ENCODE measurements around the gene ERLEC1.
"Not testable (repeated sequence)": the region's sequence is repeated elsewhere in the genome, so short reads cannot be mapped to it uniquely, and the experiment has no call there.

ERLEC1 gene, protein sequence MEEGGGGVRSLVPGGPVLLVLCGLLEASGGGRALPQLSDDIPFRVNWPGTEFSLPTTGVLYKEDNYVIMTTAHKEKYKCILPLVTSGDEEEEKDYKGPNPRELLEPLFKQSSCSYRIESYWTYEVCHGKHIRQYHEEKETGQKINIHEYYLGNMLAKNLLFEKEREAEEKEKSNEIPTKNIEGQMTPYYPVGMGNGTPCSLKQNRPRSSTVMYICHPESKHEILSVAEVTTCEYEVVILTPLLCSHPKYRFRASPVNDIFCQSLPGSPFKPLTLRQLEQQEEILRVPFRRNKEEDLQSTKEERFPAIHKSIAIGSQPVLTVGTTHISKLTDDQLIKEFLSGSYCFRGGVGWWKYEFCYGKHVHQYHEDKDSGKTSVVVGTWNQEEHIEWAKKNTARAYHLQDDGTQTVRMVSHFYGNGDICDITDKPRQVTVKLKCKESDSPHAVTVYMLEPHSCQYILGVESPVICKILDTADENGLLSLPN

GRCh38 chr2:53786705-53787613 is at the start of gene ERLEC1, which contains the start of gene ASB3:
TSS of gene ERLEC1 (plus strand) at chr2:53787044. CDS start at chr2:53787211, 167 bp downstream.
TSS of gene ASB3 (minus strand) at chr2:53786953. CDS start at chr2:53765572, 21,381 bp downstream.
- DNase-seq (ENCODE audit: low read depth in 1 of 2, low spot score in 1 of 2), result peak; percentile 65 to 81

DNA sequence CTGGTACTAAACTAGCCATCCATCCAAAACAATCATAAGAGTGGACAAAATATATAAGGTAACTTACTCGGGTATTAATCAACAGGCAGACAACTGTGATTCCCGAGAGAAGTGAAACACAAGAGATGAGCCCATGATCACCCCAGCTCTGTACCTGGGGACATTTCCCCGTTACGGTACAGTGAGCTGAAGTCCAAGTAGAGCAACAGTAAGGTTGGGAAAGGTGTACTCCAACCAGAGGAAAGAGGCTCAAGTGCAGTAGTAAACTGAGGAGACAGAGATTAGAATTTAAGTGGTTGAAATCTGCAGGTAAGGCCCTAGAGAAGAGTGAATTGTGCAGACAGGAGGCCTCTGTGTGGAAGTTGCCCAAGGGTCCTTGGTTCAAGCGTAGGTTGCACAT is 49.8 kb upstream of the ERLEC1 start:
- DNase-seq (ENCODE audit: low read depth in 1 of 2, low spot score in 1 of 2), result no peak

DNA sequence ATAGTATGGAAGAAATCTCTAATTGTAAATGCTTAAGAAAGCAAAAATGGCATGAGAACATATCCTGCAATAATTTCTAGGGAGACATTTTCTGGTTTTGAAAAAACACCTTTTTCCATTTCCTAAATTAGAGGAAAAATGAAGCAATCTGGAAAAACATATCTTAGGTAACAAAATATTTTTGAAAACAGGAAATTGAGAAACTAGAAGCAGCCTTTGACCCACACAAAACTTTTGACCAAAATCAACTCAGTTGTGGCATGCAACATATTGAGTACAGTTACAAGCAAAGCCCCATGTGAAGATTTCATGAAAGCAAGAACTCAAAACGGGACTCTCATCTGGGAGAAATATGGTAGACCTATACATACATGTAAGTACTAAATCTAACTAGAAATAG is 47.8 kb upstream of the ERLEC1 start:
- no peak for DNase-seq (ENCODE audit: low read depth in 1 of 2, low spot score in 1 of 2)

DNA sequence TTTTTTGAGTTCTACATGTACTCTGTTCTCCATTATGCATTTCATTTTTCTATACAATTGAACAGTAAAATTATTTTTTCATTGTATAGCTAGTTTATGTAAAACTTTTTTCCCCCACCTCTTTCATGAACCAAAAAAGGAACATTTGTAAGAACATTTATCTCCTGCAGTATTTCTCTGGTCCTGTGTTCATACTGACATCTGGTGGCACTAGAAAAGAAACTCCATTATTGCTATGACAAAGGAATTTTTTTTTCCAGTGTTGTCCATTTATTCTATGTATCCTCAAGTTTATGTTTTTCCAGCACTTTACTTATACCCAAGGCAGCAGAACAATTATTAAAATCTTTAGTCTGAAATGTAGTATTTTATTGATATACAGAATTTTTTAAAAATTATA is 46.7 kb upstream of the ERLEC1 start:
- no peak for DNase-seq (ENCODE audit: low read depth in 1 of 2, low spot score in 1 of 2)

GRCh38 chr2:53744395-53745065 is 42.3 kb upstream of the ERLEC1 start:
- DNase-seq (ENCODE audit: low read depth in 1 of 2, low spot score in 1 of 2), result no peak

- no peak for DNase-seq (ENCODE audit: low read depth in 1 of 2, low spot score in 1 of 2)
These were observed 36.6 kb upstream of the ERLEC1 start for GRCh38 chr2:53750041-53750768.

DNA sequence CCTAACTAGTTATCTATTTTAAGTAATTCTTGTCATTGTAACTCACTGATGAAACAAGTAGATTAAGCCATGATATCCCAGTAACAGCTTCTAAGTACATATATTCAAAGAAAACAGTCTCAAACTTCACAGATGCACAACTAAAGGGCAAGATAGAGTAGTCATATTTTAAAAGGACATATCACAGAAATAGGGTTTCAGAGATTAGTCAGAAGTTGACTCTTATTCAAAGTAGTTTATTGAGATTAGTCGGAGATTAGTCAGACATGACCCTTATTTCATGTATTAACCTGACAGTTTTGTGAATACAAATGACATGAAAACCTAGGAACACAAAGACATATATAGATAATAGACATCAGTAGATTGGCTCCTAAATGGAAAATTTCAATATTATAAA is 35.1 kb upstream of the ERLEC1 start:
- no peak for DNase-seq (ENCODE audit: low read depth in 1 of 2, low spot score in 1 of 2)

DNA sequence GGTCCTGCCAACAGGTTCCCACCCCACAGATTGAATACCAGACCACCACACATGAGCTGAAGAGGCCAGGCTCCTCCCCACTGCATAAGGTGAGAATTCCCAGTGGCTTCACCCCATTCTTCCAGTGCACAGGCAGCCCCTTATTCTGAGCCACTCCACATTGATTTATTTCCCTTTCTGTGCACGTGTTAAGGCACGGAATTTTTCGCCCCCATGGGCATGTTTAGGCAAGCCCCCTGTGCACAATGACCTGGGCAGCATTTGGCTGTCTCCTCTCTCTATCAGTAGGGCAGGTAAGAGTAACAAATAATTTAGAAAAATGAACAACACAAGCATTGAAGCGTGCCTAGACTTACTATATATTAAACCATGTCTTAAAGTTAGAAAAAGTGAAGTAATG is 34.5 kb upstream of the ERLEC1 start:
- DNase-seq (ENCODE audit: low read depth in 1 of 2, low spot score in 1 of 2), result no peak

- no peak for DNase-seq (ENCODE audit: low read depth in 1 of 2, low spot score in 1 of 2)
These were observed 33.8 kb upstream of the ERLEC1 start for GRCh38 chr2:53753041-53753440.

GRCh38 chr2:53755121-53755520 is 31.7 kb upstream of the ERLEC1 start:
- DNase-seq (ENCODE audit: low read depth in 1 of 2, low spot score in 1 of 2), result no peak

GRCh38 chr2:53756644-53757043 is 30.2 kb upstream of the ERLEC1 start:
- no peak for DNase-seq (ENCODE audit: low read depth in 1 of 2, low spot score in 1 of 2)

DNA sequence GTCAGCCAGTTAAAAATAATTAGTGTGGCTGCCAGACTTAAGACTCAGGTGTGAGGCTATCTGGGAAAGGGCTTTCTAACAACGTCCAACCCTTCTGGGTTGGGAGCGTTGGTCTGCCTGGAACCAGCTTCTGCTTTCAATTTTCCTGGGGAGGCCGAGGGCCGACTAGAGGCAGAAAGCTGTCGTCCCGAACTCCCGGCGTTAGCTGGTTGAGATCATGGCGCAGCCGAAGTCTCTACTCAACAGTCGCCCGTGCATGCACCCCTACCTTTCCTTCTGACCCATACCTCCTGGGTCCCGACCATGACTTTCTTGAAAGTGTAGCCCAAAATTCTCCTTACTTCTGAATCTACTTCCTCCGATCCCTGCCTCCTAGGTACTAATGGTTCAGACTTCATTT is 29.6 kb upstream of the ERLEC1 start:
- DNase-seq (ENCODE audit: low read depth in 1 of 2, low spot score in 1 of 2), result not testable (repeated sequence)

GRCh38 chr2:53765767-53766166 is 21.1 kb upstream of the ERLEC1 start:
- DNase-seq (ENCODE audit: low read depth in 1 of 2, low spot score in 1 of 2), result no peak

DNA sequence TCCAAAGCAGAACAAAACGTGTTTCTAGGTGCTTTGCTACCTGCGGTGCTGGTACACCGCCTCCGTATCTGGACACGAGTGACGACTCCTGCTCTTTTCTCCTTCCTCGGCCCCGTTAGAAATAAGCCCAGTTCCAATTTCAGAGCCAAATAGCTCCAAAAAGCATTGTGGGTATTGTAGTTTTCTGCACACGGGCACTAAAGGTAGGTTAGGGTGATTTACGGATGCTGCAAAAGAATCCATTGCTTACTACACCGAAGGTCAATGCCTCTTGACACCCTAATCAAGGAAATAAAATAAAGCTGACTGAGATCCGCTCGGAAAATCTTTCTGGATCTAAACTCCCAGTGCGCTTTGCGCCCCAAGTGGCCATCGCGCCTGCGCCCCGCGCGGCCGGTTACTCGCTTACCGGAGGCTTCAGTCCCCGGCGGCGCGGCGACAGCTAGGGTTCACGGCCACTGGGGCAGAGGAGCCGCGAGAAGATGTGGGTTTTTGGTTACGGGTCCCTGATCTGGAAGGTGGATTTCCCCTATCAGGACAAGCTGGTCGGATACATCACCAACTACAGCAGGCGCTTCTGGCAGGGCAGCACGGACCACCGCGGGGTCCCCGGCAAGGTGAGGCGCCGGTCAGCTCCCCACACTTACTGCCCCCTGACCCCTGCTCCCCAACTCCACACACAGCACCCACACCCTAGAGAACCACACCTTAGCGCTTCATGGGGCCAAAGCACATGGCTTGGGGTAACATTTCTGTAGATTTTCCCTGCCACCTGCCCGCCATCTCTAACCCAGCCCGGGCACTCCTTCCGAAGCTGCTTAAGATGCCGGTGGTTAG is 19.2 kb upstream of the ERLEC1 start, which contains the start of gene CHAC2:
CHAC2 (plus strand) TSS at position 400 of the 837 bp plus-strand sequence; CDS start at position 483, 83 bp downstream.
- peak; percentile 71 to 83 for DNase-seq (ENCODE audit: low read depth in 1 of 2, low spot score in 1 of 2)

GRCh38 chr2:53768242-53768542 is 18.7 kb upstream of the ERLEC1 start:
- no peak for DNase-seq (ENCODE audit: low read depth in 1 of 2, low spot score in 1 of 2)

DNA sequence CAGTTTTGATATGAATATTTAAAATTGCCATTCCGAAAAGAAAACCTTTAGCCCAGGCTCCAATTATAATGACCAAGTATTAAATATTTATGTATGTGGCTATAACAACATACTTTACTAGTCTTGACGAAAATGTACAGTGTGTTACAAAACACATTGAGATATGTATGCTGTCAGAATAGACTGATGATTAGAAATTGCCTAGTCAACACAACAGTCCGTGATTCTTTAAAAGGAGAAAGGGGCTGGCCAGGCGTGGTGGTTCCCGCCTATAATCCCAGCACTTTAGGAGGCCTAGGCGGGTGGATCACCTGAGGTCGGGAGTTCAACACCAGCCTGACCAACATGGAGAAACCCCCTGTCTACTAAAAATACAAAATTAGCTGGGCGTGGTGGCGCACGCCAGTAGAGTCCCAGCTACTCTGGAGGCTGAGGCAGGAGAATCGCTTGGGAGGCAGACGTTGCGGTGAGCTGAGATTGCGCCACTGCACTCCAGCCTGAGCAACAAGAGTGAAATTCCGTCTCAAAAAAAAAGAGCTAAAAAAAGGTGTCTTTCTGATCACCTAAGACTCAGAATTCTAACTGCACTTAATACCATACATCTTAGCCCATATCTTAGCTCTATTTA is 17.4 kb upstream of the ERLEC1 start:
- no peak for DNase-seq (ENCODE audit: low read depth in 1 of 2, low spot score in 1 of 2)

GRCh38 chr2:53770264-53770663 is 16.6 kb upstream of the ERLEC1 start:
- no peak for DNase-seq (ENCODE audit: low read depth in 1 of 2, low spot score in 1 of 2)

GRCh38 chr2:53777134-53777533 is 9.7 kb upstream of the ERLEC1 start:
- DNase-seq (ENCODE audit: low read depth in 1 of 2, low spot score in 1 of 2), result no peak

GRCh38 chr2:53778536-53779162 is 8.2 kb upstream of the ERLEC1 start:
- no peak for DNase-seq (ENCODE audit: low read depth in 1 of 2, low spot score in 1 of 2)

All from activated CD4-positive, alpha-beta T cell treated with anti-CD3 and anti-CD28 coated beads, Interleukin-2, amount 50 U/mL, for 24 hours (primary cell).